Psoas muscle (tissue), 8 donors: ENCODE measurements around the gene TTLL9. TPM values are rescaled to one million over a fixed set of nuclear protein-coding genes. Genes with fewer than 3 reads are reported as not detected.

Source experiments
- ATAC-seq, 4 donors: fragments of 200-7000 bp; cut with Tn5 transposase; one replicate each; pipeline ENCODE4 v1.9.1; 2020; ENCODE audit warnings: moderate library complexity in 3 of 4, mild to moderate bottlenecking in 2 of 4
- DNase-seq, 2 donors: peaks; one replicate each; pipeline ENCODE4 v3.0.0-alpha.2; 2020
- H3K27ac ChIP-seq: fragments of 200-600 bp; one replicate; pipeline ENCODE4 v1.8.0; 2022
- H3K27me3 ChIP-seq, 3 donors: fragments of 200-600 bp in 1 of 3; one replicate each; pipeline versions ENCODE4 v1.6.1 to v1.8.0; 2013 to 2022; ENCODE audit warnings: low read length in 2 of 3, mild to moderate bottlenecking in 2 of 3, moderate library complexity in 1 of 3; ENCODE audit not compliant: insufficient read depth in 3 of 3
- H3K36me3 ChIP-seq, 2 donors: fragments of 200-600 bp in 1 of 2; one replicate each; pipeline versions ENCODE4 v1.6.1 to v1.8.0; 2013 to 2022; ENCODE audit warnings: low read depth in 1 of 2, mild to moderate bottlenecking in 1 of 2, moderate library complexity in 1 of 2; ENCODE audit not compliant: insufficient read depth in 1 of 2
- H3K4me1 ChIP-seq: fragments of 200-600 bp; one replicate; pipeline ENCODE4 v1.8.0; 2022
- H3K4me3 ChIP-seq: fragments of 200-600 bp; one replicate; pipeline ENCODE4 v1.8.0; 2022; ENCODE audit warnings: mild to moderate bottlenecking
- H3K9me3 ChIP-seq: fragments of 200-600 bp; one replicate; pipeline ENCODE4 v1.8.0; 2022
- CTCF ChIP-seq: fragments of 200-600 bp; IDR thresholded peaks from one replicate; pipeline ENCODE4 v1.8.0; 2022; ENCODE audit warnings: antibody characterized with exemption
- WGBS, 3 donors: extraction: QIAGEN DNeasy Blood & Tissue Kit; methylation state at CpG; one replicate each; pipeline versions ENCODE4 v1.1.6 to v1.1.7; 2013; 5-methylcytosine and 5-hydroxymethylcytosine counted together
- intact Hi-C, 2 donors: fragments of 100-400 bp; cut with DNase I; formaldehyde crosslinking; loops; one replicate each; pipeline versions ENCODE4 v1.11.0 to v1.14.2; 2022
- polyA plus RNA-seq, 3 donors: library from polyadenylated mRNA; stranded (reverse); fragments of 200-250 nt; gene quantifications; one replicate each; pipeline ENCODE4 v1.2.3, GENCODE V29; 2013
- total RNA-seq, 4 donors: library from RNA; stranded (reverse); fragmentation: NEBNext Ultra II Directional in 2 of 4; extraction: Animal tissue kit (Norgen Biotek cat#: 25700) in 2 of 4; gene quantifications; one replicate each; pipeline versions ENCODE4 v1.2.1 to v1.2.4, GENCODE V29; 2021 to 2023
- donor health status: healthy with polysubstance abuse.
- donor health status: DM: no; HTN: no; CAD: no; lungs with moderate emphysema.
- donor health status: Bipolar disorder and iron deficiency.
- donor health status: healthy.
- donor health status: DM: yes; HTN: yes; CAD: no.
- donor health status: DM: no; HTN: no; CAD: no.
- donor health status: DM: no; HTN: no; CAD: no.
- donor health status: DM: yes; HTN: yes; CAD: no.

The TTLL9 gene
- total and polyA plus RNA-seq, 7 donors = 0.01 TPM; not detected in 6

DNA sequence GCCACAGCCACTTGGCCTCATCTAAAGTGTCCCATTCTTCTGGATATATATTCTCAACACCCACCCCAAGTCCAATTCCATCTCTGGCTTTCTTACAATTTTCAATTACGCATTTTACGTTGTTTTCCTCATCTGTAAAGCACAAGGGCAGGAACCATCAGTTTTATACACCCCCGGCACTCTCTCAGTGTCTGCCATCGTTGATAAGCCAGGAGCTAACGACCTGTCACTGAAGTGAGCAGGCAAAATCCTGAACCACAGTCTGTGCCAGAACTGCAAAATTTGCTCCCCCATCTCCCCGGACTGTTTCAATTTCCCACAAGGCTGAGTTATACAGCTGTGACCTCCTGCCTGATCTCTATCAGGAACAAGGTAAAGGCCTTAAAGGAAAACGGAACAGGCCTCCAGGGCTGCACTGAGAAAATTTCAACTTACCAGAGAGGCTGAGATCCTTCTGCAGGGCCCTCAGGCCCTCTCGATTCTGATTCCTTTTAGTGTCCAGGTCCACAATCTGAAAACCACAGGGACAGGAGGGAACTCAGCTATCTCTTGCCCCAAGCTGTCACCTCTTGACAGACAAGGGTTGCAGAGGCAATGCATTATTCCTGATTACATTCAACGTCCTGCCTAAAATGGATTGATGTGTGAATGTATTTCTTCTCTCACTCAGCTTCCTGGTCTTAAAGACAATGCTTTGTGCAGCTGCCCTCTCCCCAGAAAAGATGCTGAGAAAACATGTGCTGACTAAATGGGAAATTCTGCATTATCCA lies 79.6 kb downstream of the TTLL9 start:
- peaks cover 7 to 54% of the 10 kb centered on the region in 2 donors for H3K36me3 ChIP-seq
- H3K4me1 ChIP-seq = peaks cover 11% of the 10 kb centered on the region
- intact Hi-C loops = loop anchor here in 1 of 2 donors (5.0 to 10.0 kb wide), 3 partner anchors 98 to 215 kb away; partner anchors contain the start of gene TPX2
- no peak overlapping the region for H3K27ac ChIP-seq
- no peak for ATAC-seq
- TF ChIP-seq CTCF = no peak
- no peaks in the 10 kb centered on the region for H3K9me3 ChIP-seq
- DNase-seq = no peak
- 75 to 78% (median 77%) methylated on average over 9 of the region's 9 CpGs for WGBS, 3 donors
- H3K27me3 ChIP-seq = no peaks in the 10 kb centered on the region
- peak overlapping the region; percentile 95 for H3K4me3 ChIP-seq

DNA sequence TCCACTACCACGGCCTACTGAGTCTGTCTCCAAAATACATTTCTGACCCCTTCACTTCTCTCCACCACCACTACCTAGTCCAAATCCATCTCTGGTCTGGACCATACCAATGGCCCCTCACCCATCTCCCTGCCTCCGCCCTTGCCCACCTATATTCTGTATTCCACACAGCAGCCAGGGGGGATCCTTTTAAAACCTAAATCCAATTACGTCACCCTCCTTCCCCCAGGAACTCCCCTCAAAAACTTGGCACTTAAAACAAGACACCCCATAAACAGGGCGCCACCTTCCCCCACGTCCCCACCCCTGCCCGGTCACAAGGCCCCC lies 80.7 kb downstream of the TTLL9 start:
- no peak for TF ChIP-seq CTCF
- intact Hi-C loops = loop anchor here in 1 of 2 donors (5.0 kb wide), 2 partner anchors 99 to 129 kb away; no protein-coding TSS in a partner anchor
- DNase-seq (no peak), ATAC-seq (no peak)
- Histone ChIP-seq H3K27ac (peak overlapping the region; percentile 85), H3K27me3 (peaks cover 0 to 5% (median 0%) of the 10 kb centered on the region in 3 donors), H3K4me3 (peak overlapping the region; percentile 95), H3K4me1 (peaks cover 11% of the 10 kb centered on the region), H3K9me3 (no peaks in the 10 kb centered on the region), H3K36me3 (peaks cover 6 to 43% of the 10 kb centered on the region in 2 donors)
- WGBS, 3 donors = 1 to 6% (median 2%) methylated on average over 6 of the region's 6 CpGs

- intact Hi-C loops = loop anchor here (2.0 to 5.0 kb wide), 3 partner anchors 99 to 129 kb away; no protein-coding TSS in a partner anchor
- H3K27ac ChIP-seq = peak within 1 kb of the TSS; percentile 85
These were observed 81.4 kb downstream of the TTLL9 start, which contains the start of gene PDRG1 for GRCh38 chr20:31951530-31952453. Gene PDRG1 (minus strand): TSS chr20:31952046. CDS start chr20:31951961, 85 bp downstream.

More at GRCh38 chr20:31951530-31952453, 81.4 kb downstream of the TTLL9 start, which contains the start of gene PDRG1:
- H3K36me3 ChIP-seq = peaks cover 4 to 37% of the 10 kb centered on the region in 2 donors
- peak; percentile 92 for TF ChIP-seq CTCF
- DNase-seq (peak; percentile 96 to 98), ATAC-seq (peak; percentile 98 to 100 (median 99))
- 0 to 1% (median 1%) methylated on average over 61 to 63 of the region's 63 CpGs for WGBS, 3 donors
- H3K4me3 ChIP-seq = peak within 1 kb of the TSS; percentile 95
- H3K9me3 ChIP-seq = no peaks in the 10 kb centered on the region
- H3K4me1 ChIP-seq = peaks cover 11% of the 10 kb centered on the region
- H3K27me3 ChIP-seq = peaks cover 0 to 11% (median 0%) of the 10 kb centered on the region in 3 donors
